NCI-H2029 (cell line): ENCODE results near the gene SOX6.
A peak's percentile ranks its signal among the peaks of the same experiment; 100 is the strongest.

ENCODE experiments used
- DNase-seq: peaks from one replicate; lab custom pipeline; 2025; lab: John Stamatoyannopoulos, UW

Gene SOX6

DNA sequence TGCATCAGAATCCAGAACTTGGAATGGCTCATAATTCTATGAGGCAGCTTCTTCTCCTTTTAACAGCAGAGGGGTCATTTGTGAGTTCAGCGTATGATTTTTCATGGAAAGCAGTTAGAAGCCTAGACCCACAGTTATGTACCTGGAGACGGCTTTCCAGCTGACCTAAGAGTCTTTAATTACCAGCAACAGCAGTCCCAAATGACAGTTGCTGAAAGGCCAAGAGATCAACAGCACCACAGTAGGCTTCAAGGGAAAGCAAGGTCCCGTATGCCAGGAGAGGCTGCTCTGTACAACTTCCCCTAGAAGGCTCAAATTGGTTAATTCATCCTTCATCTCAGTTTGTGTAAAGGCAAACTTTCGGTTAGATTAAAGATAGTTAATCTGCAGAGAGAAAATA, 363.0 kb downstream of the SOX6 start:
- no peak for DNase-seq

- DNase-seq = no peak
Measured at GRCh38 chr11:15991215-15991614, 365.1 kb downstream of the SOX6 start.

DNA sequence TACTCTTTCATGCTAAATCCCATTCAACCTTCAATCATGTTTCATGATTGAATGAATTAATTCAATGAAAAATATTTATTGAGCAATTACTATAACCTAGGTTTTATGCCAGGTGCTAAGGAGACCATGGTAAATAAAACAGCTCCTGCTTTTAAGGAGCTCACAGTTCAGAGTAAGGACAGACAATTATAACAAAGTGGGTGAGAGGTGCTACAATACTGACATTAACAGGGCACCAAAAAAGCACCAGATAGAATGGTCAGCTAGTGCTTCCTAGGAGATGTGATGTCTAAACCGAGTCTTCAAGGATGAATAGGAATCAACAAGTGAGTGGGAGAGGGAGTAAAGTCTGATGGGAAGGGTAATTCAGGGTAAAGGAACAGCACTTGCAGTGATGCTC, 366.7 kb downstream of the SOX6 start:
- DNase-seq = no peak

DNA sequence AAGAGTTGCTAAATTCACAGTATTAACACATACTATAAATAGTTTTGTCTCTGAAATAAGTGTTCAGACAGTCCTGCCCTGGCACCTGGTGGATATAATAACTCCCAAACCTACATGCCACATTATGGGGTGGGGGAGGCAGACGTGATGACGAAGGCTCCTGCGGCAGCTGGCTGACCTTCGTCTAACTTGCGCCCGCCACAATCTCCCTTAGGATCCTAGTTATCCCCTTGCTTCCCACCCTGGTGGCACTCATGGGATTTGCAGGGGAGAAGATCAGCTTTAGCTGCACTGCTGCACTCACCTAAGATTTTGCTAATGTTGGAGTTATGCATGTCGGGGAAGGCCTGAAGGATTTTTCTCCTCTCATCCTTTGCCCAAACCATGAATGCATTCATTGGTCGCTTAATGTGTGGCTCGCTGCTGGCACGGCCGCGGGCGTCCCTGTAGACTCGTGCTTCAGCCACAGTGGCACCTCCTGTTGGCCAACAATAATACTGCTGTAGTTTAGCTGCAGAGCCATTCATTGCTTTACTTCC, 367.6 kb downstream of the SOX6 start:
- no peak for DNase-seq

GRCh38 chr11:15988016-15988550, 368.3 kb downstream of the SOX6 start:
- DNase-seq = no peak

GRCh38 chr11:15987046-15987445, 369.3 kb downstream of the SOX6 start:
- no peak for DNase-seq

DNA sequence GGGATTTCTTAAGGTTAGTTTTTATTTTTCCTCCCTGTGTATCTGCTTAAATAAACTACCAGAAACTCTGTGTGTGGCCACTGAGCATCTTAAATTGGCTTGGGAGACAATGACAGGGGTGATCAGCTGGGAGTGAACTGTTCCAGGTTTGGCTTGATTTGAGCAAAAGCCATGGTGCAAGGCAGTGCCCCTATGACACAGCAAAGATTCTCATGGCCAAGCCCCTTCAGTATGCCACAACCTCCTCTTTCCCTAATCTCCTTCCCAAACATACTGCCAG, 370.5 kb downstream of the SOX6 start:
- no peak for DNase-seq

GRCh38 chr11:15985127-15985859, 371.1 kb downstream of the SOX6 start:
- no peak for DNase-seq

- peak; percentile 33 for DNase-seq
Measured at GRCh38 chr11:15981292-15981691, 375.1 kb downstream of the SOX6 start.

DNA sequence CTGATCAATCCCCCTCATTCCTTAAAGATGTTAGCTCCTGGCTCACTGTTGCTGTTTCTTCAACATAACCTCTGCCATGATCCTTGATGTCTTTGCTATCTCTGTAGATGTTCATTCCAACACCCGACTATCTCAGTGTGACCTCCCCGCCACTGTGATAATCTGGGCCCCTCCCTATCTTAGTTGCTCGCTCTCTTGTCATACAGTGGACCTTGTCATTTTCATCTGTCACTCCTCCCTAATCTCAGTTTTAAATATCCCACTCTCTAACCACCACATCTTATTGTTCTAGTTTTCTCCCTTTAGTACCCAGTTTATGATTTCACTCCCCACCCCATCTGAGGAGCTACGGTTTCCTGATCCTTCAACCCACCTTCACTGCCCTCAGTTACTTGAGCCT, 379.2 kb downstream of the SOX6 start:
- no peak for DNase-seq

DNA sequence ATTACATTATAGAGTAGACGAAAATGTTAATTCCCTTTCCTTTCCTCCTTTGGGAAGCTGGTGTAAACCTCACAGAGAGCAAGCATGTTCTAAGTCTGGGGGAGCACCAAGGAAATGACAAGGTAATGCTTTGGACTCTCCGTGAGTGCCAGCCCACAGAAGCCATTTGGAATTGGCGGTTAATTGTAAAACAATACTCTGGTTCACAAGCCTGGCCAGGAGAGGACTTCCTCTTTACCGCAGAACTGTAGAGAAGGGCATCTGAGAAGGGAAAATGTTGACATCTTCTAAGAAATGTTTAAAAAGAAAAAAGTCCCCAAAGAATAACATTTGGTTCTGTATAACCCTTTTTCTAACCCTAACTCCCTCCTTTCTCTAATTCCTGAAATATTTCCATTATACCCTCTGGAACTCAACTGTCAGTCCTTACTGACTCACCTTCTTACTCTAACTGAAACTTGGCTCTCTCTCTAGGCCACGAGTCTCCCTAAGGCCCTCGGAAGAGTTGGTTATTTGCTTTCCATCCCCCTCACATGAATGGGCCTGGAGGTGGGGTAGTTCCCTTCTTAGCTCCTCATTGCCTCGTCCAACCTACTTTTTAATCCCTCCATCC, 379.8 kb downstream of the SOX6 start:
- DNase-seq = no peak

- DNase-seq = no peak
Measured at GRCh38 chr11:15975742-15976141, 380.6 kb downstream of the SOX6 start.

GRCh38 chr11:15972838-15973237, 383.5 kb downstream of the SOX6 start:
- peak; percentile 73 for DNase-seq

- no peak for DNase-seq
Measured at GRCh38 chr11:15971215-15971546, 385.2 kb downstream of the SOX6 start.

DNA sequence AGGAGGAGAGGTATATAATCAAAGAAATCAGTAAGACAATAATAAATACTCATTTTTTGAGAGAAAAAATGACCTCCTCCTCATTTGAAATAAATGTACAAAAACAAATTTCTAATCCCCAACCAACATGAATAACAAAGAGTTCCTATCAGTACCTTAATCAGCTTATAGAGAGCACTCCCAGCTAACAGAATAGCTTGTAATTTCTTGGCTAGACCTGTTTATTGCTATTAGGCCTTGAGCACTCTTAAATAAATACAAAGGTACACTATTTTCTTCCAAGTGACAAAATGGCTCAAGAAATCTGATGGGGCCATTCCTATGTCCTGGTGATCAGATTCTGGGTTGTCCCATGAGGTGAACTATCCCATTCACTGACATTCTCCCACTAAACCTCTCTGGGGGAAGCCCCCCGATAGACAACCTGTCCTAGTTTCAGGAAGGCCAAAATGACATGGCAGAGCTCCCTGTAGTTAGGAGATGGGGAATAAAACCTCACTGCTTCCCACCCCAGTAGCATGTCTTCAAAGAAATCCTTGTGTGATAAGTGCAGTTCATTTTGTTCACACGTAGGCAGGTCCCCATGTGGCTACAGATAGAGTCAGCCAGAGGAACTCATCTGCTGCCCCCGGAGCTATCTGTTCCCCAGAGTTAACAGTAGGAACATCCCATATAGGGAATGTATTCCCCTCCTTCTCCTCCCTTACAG, 385.7 kb downstream of the SOX6 start:
- DNase-seq = no peak

DNA sequence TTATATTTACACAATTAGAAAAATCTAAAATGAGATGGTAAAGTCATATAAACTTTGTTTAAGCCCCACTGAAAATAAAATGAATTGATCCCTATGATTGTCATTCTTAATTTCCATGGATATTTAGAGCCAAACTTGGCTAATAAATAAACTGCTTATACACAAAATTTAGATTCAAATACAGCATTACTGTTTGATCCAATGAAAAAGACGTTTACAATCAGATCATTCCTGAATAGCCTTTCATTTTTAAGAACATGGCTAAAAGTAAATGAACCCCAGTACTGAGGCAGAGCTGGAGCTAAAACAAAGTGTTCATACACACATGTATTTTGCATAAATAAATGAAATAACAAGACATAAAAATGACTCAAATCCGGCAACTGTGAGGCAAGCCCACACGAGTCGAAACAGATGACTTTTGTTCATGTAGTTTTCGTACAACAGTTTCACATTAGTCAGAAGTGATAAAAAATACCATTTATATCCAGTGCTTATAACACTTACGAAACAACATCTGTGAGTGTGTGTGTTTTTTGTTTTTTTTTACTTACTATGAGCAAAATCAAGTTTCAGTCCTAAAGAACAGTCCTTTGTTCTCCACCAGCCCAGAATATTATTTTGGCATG, 386.5 kb downstream of the SOX6 start:
- DNase-seq = no peak

DNA sequence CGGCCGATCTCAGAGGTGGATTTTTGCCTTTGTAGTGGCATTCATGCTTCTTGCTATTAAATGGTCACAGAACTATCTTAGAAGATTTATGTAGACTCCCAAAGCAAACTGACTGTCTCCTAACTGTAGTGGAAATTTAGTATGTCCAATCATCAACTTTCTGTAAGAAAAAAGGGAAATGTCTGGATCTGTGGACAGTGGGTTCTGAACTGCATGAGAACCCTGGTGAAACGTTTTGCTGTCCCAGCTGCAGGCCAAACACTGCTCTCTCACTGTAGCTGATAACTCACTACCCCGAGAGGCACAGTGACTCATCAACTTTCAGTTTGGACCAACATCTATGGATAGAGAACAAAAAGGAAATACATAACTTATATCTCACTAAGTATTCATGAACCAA, 387.1 kb downstream of the SOX6 start:
- DNase-seq = no peak

- DNase-seq = no peak
Measured at GRCh38 chr11:15968461-15969130, 387.8 kb downstream of the SOX6 start.

DNA sequence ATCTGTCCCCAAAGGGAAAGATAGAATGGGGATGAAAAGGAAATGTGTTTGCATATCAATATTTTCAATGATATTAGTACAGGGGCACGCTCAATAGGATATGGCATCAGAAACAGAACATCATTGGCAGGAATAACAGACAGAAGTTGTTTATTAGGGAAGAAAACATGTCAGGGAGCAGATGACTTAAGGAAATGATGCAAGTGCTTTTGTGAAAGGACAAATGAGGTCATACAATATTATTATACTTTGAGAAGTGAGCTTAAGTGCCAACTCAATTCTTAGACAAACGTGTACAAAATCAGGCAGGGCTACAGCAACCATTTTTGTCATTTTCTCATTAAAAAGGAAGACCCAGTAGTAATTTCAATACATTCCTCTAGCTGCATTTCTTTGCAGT, 388.4 kb downstream of the SOX6 start:
- DNase-seq = no peak

DNA sequence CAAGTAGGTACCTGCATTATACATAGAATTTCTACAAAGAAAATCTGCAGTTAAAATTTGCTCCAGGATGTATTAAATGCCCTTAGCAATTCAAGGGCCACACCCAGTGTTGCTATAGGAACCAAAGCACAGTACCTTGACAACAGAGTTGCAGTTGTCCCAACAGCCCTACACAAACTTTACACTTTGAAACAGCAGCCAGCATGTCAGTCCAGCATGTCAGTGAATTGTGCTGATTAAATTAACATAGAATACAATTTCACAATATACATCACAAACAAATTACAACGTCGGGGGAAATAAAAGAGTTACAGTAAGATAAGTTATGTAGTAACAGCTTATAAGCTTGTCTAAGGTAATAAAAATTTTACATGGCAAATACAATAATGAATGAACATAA, 389.2 kb downstream of the SOX6 start:
- DNase-seq = peak; percentile 54

DNA sequence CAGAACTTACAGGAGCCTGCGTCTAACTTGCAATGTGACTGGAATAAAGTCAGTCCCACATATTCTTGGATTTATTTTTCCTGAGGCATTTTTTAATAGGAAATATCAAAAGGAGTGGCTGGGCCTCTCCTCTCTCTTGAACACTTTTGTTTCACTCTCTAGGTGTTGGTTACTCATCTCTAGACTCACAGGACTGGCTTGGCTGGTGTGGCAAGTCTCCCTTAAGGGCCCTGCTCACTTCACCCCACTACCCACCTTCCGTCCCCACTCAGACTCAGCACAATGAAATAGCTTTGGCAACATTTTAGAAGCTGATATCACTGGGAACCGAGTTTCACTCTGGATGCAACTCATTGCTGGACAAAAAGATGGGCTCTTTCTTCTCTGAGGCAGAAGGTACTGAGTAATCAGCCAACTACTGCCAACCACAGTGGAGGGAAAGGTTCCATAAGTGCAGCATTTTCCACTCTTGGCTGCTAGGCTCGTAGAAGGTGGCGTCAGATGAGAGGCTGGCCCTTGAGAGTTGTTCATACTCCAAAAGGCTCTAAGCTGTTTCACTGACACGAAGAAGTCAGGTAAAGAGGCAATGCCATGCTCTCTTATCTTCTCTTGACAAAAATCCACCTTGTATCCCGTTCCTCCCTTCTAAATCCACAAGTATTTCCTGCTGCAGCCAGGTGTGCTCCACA, 390.6 kb downstream of the SOX6 start:
- no peak for DNase-seq

- DNase-seq = no peak
Measured at GRCh38 chr11:15963266-15963665, 393.1 kb downstream of the SOX6 start.
